Progenitor cell of endocrine pancreas (in vitro differentiated cells): ENCODE measurements around the gene KRT5. TPM values are rescaled to one million over a fixed set of nuclear protein-coding genes. Genes with fewer than 3 reads are reported as not detected.

ENCODE experiments used
- DNase-seq: peaks from one replicate; pipeline ENCODE4 v3.0.0; 2021; ENCODE audit warnings: low spot score; ENCODE audit not compliant: unreplicated experiment
- H3K27ac Mint-ChIP-seq: 2 replicates; pipeline ENCODE4 v1.8.0; 2021; ENCODE audit warnings: mild to moderate bottlenecking, moderate library complexity, mixed read lengths
- H3K27me3 Mint-ChIP-seq: 2 replicates; pipeline ENCODE4 v1.8.0; 2021; ENCODE audit warnings: mixed read lengths
- H3K36me3 Mint-ChIP-seq: 2 replicates; pipeline ENCODE4 v1.8.0; 2022; ENCODE audit warnings: mixed read lengths; ENCODE audit not compliant: insufficient read depth
- H3K4me1 Mint-ChIP-seq: 2 replicates; pipeline ENCODE4 v1.8.0; 2021; ENCODE audit warnings: low read depth, mixed read lengths
- H3K4me3 Mint-ChIP-seq: 2 replicates; pipeline ENCODE4 v1.8.0; 2021; ENCODE audit warnings: low read depth, mild to moderate bottlenecking, moderate library complexity, mixed read lengths
- H3K9me3 Mint-ChIP-seq: 2 replicates; pipeline ENCODE4 v1.8.0; 2021; ENCODE audit warnings: low read depth, mixed read lengths
- total RNA-seq: library from RNA; stranded (reverse); gene quantifications from 2 replicates; pipeline ENCODE4 v1.2.1, GENCODE V29; 2021
- TF ChIP-seq, protein P1 (sequence below): fragments of 200-600 bp; sonication (generic); IDR thresholded peaks from one replicate; pipeline ENCODE4 v1.5.0; 2021; ENCODE audit warnings: antibody characterized with exemption, mild to moderate bottlenecking; ENCODE audit not compliant: unreplicated experiment

Gene KRT5
- total RNA-seq, 1 donor from 2014 or later, result not detected

DNA sequence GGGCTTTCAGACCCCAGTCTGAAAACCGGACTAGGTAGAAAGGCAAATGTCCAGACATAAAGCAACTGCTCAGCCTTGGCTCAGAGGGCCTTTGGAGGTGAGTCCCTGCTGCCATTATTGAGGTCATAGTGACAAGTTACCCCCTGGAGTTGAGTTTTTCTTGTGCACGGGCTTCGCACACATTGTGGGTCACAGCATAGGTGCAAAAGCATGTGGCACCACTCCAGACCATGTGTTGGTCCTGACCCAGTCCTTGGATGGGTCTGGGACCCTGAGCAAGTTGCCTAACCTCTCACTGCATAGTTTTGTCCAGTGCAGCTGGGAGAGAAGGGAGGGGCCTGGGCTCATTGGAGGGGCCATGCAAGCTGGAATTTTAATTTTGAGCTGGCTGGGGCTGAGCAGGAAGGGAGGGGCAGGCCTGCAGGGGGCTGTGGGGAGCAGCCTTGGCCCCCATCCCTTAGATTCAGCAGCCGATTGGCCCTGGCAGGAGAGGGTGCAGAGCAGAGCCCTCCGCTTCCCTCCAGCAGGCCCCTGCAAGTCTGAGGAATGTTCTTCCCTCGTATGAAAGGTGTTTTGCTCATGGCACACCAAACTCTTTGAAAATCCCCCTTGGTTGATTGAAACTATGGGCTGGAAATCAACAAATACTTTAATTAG, 4.2 kb upstream of the KRT5 start:
- H3K27me3 Mint-ChIP-seq, result peaks cover 19% of the 10 kb centered on the region
- no peaks in the 10 kb centered on the region for H3K36me3 Mint-ChIP-seq
- peak; percentile 7 for DNase-seq
- H3K4me1 Mint-ChIP-seq, result no peaks in the 10 kb centered on the region
- no peak overlapping the region for H3K27ac Mint-ChIP-seq
- H3K4me3 Mint-ChIP-seq, result no peak overlapping the region
- H3K9me3 Mint-ChIP-seq, result no peaks in the 10 kb centered on the region
- TF ChIP-seq, protein P1, sequence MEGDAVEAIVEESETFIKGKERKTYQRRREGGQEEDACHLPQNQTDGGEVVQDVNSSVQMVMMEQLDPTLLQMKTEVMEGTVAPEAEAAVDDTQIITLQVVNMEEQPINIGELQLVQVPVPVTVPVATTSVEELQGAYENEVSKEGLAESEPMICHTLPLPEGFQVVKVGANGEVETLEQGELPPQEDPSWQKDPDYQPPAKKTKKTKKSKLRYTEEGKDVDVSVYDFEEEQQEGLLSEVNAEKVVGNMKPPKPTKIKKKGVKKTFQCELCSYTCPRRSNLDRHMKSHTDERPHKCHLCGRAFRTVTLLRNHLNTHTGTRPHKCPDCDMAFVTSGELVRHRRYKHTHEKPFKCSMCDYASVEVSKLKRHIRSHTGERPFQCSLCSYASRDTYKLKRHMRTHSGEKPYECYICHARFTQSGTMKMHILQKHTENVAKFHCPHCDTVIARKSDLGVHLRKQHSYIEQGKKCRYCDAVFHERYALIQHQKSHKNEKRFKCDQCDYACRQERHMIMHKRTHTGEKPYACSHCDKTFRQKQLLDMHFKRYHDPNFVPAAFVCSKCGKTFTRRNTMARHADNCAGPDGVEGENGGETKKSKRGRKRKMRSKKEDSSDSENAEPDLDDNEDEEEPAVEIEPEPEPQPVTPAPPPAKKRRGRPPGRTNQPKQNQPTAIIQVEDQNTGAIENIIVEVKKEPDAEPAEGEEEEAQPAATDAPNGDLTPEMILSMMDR, result no peak

DNA sequence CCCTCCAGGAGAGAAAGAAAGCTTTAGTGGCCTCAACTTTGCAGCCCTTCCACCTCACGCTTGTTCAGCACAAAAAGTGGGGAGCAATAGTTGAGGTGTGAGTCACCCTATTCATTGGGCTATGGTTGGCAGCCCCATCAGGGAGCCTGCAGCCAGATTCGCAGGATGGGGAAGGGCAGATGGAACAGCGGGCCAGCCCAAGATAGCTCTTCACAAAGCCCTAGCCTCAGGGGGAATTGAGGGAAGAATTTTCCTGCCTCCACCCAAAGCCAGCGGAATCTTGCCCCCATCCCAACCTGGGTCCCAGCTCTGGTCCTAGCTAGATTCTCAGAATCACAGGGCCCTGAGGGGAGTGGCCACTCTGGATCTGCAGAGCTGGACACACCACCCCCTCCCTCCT, 3.6 kb upstream of the KRT5 start:
- H3K27ac Mint-ChIP-seq, result no peak overlapping the region

DNA sequence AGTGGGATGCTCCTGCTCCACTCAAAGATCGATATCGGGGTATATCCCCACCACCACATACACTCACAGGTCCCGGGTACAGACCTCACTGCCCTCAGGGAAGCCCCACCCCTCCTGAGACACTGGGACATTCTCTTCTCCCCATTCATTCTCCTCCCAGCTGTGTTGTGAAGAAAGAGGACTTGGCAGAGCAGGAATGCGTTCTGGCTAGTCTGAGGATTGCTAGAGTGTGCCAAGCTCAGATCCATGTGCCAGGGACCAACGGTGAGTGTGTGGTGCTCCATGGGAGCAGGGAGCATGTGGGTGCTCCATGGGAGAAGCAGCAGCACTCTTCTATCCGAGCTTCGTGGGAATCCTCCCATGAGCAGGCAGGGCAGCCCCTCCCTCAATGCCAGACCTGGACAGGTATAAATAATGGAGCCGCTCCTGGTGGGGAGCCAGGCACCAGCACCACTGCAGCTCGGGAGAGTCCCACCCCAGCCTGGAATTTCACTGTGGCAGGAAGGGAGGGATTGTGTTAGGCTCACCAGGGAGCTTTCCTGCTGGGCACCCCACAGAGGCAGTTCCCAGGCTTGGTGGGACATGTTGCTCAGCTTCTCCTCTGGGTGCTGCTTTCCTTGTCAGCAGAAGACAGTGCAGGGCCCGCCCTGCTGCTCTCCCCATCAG, 2.3 kb upstream of the KRT5 start:
- H3K27ac Mint-ChIP-seq, result no peak overlapping the region
- H3K36me3 Mint-ChIP-seq, result no peaks in the 10 kb centered on the region
- TF ChIP-seq, protein P1, result no peak
- peaks cover 29% of the 10 kb centered on the region for H3K27me3 Mint-ChIP-seq
- DNase-seq, result peak; percentile 7
- H3K4me3 Mint-ChIP-seq, result no peak overlapping the region
- no peaks in the 10 kb centered on the region for H3K9me3 Mint-ChIP-seq
- no peaks in the 10 kb centered on the region for H3K4me1 Mint-ChIP-seq

More for the DNA sequence above, 3.6 kb upstream of the KRT5 start:
- no peak overlapping the region for H3K4me3 Mint-ChIP-seq
- H3K9me3 Mint-ChIP-seq, result no peaks in the 10 kb centered on the region
- no peaks in the 10 kb centered on the region for H3K4me1 Mint-ChIP-seq
- DNase-seq, result peak; percentile 5
- peaks cover 24% of the 10 kb centered on the region for H3K27me3 Mint-ChIP-seq
- TF ChIP-seq, protein P1, result no peak
- no peaks in the 10 kb centered on the region for H3K36me3 Mint-ChIP-seq

DNA sequence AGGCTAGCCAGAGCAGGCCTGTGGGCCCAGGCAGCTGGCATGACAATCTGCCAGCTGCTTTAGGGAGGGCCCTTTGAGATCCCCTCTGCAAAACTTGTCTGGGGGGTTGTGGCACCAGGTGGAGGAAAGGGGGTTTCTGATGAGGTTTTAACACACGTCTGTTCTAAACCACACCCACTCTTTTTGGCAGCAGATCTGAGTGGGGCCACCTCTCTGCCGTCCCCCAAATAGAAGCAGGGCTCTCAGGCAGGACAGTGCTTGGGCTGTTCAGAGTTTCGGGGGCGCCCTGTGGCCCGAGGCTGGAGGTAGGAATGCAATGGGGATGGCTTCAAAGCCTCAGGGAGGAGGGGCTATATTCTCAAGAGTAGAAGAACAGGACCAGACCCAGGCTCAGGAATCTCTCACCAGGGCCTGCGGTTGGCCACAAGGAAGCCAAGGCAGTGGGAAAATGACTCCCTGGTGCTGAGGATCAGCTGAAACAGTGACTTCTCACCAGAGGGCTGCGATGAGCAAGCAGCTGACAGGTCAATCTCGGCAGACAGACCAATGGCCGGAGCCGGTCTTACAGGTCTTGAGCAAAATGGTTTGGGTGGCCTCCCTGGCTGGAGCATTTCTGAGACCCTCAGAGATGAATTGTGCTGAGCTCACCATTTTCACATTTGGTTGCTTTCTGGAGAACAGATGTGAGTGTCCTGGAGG, 1.5 kb upstream of the KRT5 start:
- peak; percentile 8 for DNase-seq
- Mint-ChIP-seq H3K27ac (no peak overlapping the region), H3K36me3 (no peaks in the 10 kb centered on the region), H3K4me3 (no peak overlapping the region), H3K27me3 (peaks cover 33% of the 10 kb centered on the region), H3K9me3 (no peaks in the 10 kb centered on the region), H3K4me1 (no peaks in the 10 kb centered on the region)
- TF ChIP-seq, protein P1, result no peak

DNA sequence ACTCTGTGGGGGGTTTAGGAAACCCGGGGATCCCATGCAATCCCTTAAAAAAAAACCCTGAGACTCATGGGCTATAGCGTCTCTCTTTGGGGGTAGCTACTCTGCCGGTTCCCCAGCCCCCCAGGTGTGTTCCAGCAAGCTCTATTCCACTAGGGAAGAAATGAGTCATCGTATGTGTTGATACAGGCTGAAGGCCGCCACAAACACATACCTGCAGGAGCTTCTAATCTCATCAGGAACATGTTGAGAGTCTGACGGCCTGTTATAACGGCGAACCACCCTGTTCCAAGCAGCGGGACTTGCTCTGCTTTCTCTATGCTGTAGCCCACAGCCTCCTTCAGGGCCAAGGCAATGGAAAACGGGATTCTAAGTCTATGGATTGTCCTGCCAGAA, 977 bp upstream of the KRT5 start:
- Mint-ChIP-seq H3K4me1 (no peaks in the 10 kb centered on the region), H3K4me3 (no peak overlapping the region), H3K36me3 (no peaks in the 10 kb centered on the region), H3K27me3 (peaks cover 34% of the 10 kb centered on the region), H3K27ac (no peak overlapping the region), H3K9me3 (no peaks in the 10 kb centered on the region)
- TF ChIP-seq, protein P1, result no peak
- peak; percentile 5 for DNase-seq
